HG03139 (cell line): Measurements from ENCODE around the gene FXYD2.
A peak's percentile ranks its signal among the peaks of the same experiment; 100 is the strongest.

ENCODE experiments used
- ATAC-seq: cut with Tn5 transposase; IDR thresholded peaks from one replicate; pipeline ENCODE4 v1.9.1; 2021; ENCODE audit not compliant: unreplicated experiment

The FXYD2 gene

GRCh38 chr11:117859061-117859460 lies 34.5 kb upstream of the FXYD2 start:
- no peak for ATAC-seq

GRCh38 chr11:117857734-117858414 lies 33.3 kb upstream of the FXYD2 start:
- ATAC-seq = no peak

GRCh38 chr11:117855912-117856651 lies 31.5 kb upstream of the FXYD2 start:
- ATAC-seq = no peak

DNA sequence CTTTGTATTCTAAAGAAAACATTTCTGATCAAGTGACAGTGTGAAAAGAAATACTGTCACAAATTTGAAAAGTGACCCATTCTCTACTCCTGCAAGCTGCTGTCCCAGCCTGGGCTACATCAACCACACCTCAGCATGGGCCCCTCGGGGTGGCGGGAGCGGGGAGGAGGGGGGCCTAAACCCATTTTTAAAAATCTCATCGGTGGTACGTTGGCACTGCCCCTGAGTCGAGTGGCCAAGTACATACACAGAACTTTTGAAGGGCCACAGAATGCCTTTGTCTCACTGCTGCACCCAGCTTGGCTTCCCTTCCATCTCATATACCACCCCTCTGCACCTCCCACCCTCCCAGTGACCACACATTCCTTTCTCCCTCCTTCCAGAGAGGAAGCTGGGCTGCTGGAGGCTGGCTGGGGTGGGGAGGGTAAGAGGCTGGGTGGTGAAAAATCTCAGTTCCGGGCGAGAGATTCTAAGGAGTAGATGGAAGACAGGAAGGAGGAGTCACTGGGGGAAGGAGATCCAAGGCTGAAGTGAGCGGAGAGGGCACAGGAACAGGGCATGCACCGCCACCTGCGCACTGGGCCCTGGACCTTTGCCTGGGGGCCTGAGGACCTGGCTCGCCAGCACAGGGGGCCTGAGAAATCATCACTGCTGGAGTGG lies 30.8 kb upstream of the FXYD2 start:
- ATAC-seq = no peak

DNA sequence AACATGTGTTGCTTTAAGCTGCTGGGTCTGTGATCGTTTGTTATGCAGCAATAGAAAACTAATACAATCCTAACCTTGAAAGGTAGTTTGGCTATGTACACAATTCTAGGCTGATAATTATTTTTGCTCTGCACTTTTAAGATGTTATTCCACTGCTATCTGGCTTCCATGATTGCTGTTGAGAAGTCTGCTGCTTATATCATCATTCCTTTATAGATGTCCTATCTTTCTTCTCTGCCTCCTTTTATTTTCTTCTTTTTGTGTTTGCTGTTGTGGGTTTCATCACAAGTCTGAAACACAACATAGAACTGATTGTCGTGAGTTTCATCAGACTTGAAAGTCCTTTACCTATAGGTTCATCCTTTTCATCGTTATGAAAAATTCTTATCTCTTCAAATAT lies 27.8 kb upstream of the FXYD2 start:
- ATAC-seq = no peak

DNA sequence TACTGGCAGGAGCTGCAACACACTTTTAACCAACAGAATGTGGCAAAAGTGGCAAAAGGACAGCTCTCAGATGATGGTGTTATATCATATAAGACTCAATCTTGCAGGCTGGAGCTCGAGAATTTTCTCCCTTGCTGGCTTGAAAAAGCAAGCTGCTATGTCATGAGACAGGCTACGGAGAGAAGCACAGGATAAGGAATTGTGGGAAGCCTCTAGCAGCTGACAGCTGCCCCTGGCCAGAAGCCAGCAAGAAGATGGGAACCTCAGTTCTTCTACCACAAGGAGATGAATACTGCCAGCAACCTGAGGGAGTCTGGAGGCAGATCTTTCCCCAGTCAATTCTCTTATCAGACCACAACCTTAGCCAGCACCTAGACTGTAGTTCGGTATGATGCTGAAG lies 27.3 kb upstream of the FXYD2 start:
- no peak for ATAC-seq

DNA sequence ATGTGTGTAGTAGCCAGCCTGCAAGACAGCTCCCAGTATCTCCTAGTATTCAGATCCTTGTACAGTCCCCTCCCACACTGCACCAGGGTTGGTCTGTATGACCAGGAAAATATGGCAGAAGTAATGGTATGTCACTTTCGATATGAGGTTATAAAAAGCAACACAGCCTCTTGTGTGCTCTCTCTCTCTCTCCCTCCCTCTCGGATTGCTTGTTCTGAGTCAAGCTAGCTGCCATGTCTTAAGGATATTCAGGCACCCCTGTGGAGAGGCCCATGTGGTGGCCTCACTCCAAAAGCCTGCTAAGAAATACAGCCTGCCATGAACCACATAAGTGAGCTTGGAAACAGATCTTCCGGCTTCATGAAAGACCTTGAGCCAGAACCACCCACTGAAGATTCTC lies 26.6 kb upstream of the FXYD2 start:
- ATAC-seq = no peak

DNA sequence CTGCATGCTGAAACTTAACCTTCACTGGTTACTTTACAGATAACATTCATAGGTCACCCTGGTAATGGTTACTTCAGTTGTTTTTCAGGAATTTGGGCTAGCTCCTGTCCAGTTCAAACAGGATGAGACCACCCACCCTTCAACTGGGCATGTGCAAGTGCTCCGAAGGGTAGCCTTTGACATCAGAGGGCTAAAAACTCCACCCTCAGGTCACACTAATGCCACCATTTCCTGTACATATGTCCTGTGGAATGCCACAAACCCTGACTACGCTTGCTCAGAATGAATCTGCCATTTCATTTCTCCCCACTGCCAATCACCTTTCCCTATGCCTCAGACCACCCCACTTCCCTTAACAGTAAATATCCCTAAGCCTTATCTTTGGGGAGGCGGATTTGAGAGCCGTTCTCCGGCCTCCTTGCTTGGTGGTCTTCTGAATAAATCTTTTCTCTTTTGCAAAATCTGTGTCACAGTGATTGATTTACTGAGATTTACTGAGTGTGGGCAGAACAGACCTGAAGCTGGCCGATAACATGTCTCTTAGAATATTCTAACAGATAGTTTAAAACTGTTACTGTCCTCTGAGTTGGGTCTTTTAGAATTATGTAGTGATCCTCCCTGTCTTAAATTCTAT lies 25.4 kb upstream of the FXYD2 start:
- no peak for ATAC-seq

- ATAC-seq = peak; percentile 67
Observed at GRCh38 chr11:117843666-117844484, 19.3 kb upstream of the FXYD2 start.

DNA sequence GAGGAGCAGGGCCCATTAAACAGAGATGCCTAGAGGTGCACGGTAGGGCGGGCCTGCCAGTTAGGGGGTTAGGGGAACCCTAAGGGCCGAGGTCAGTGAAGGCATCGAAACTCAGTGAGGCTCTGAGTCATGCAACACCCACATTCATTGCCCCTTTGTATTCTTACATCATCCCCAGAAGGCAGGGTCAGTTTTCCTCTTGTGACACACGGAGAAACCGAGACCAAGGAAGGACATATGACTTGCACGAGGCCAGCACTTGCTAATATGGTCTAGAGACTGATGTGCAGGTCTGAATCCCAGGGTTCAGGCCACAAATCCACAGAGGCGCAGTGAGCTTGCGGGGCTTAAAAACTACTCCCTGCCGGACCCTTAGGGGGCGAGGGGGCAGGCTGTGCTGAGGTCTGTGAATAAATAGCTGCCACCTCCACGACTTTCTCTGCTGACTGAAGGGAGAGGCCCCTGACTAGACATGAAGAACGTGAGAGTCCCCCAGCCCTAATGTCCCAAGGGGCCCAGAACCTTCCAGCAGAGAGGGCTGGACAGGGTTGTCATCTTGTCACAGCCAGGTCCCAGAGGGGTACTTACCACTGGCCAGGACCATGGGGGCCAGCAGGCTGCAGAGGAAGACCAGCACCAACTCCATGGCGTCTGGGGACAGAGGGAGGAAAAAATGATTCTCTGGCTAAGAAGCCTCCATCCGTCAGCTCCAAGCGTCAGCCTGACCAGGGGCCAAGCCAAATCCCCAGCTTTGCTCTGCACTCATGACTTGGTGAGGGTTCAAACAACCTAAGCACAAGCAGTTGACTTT lies 17.8 kb upstream of the FXYD2 start:
- no peak for ATAC-seq

DNA sequence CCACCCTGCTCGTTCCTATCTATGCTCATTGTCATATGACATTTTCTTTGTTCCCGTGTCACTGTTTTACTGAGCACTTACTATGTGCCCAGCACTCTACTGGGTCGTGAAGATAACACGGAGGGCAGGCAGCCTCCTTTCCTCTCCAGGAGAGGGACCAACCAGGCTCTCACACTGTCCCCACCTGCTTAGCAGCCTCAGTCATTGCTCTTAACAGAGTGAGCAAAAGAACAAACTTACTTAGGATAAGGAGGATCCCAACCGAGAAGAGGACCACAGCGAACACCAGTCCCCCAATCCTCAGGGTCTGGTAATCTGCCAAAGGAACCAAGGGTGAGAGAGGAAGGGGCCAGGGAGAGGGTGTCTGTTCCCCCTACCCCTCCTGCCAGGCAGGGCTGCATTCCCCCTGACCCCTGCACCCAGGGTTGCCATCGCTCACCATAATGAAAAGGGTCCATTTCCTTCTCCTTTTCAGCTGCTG lies 17.0 kb upstream of the FXYD2 start:
- ATAC-seq = no peak

DNA sequence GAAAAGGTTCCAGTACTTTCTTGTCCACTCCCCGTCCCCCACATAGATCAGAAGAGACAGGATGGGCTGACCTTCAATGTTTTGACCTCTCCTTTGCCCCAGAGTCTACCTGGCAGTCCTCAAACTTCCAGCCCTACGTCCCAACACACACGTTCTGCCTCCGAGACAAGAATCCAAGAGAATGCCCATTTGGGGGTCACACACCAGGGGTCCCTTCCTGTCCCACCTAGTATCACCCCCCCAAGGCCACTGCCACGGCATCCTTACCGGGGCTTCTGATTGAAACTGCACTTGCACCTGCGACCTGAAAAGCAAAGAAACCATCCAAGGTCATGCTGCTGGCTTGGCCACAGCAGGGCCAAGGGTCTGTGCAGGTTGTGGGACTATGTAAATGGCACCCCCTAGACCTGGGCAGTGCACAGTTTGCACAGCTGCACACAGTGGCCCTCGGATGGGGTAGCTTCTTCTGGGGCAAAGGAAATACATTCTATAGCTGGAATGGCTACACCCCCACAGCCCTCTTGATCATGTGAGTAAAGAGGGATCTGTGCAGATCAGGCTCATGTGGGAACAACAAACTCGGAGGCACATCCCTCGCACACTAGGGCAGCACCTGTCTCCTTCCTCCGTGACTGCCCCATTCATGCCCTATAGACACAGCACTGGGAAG lies 16.5 kb upstream of the FXYD2 start:
- no peak for ATAC-seq

DNA sequence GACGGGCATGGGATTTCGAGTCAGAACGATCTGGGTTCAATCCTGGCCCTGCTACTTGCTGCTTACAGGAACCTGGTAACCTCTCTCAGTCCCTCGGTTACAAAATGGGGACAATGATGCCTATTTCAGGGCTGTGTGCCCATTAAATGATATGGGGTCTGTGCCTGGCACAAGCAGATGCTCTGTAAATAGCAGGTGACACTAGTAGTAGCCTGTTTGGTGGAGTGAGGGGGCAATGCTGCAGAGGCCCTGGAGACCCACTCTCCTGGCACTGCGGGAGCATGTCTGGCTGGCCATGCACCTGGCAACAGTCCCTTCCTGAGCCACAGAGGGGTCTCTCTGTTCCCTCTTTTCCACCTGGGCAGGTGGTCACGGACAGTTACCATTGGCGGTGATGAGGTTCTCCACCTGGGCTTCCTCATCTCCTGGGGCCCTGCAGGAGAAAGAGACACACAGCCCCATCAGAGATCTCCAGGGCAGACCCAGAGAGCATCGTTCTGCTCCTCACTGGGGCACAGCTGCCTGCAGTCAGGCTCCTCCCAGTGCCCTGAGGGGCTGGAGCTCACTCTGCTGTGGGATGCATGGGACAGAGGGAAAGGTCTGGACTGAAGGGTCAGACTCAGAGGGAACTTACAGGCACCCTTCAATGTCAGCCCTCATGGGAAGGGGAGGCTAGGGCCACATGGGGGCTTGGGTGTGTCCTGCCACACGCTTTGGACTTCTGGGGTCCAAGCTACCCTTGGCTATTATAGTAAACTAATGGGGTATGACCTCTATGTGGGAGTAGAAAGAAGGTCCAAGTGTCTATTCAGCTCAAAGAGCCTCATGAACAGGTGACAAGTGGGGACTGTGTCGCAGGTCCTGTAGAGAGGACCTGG lies 15.6 kb upstream of the FXYD2 start:
- ATAC-seq = no peak

- ATAC-seq = no peak
Observed at GRCh38 chr11:117839380-117839881, 14.9 kb upstream of the FXYD2 start.

- no peak for ATAC-seq
Observed at GRCh38 chr11:117838901-117839300, 14.4 kb upstream of the FXYD2 start.

DNA sequence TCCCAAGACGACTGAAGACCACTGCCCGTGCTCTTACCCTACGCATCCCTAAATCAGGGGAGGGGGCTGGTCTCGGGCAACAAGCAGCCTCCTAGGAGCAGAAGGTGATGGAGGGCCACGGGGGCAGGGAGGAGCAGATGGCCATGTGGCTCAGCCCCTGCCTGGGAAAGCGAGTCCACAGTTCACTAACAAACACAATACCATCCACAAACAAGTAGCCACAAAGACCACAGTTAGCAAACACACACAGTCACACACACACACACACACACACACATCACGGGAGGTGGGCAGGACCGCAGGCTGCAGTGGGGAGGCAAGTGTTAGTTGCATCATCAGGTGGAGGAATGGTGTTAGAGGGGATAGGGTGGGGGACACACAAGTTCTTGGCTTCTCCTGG lies 13.2 kb upstream of the FXYD2 start:
- ATAC-seq = no peak

DNA sequence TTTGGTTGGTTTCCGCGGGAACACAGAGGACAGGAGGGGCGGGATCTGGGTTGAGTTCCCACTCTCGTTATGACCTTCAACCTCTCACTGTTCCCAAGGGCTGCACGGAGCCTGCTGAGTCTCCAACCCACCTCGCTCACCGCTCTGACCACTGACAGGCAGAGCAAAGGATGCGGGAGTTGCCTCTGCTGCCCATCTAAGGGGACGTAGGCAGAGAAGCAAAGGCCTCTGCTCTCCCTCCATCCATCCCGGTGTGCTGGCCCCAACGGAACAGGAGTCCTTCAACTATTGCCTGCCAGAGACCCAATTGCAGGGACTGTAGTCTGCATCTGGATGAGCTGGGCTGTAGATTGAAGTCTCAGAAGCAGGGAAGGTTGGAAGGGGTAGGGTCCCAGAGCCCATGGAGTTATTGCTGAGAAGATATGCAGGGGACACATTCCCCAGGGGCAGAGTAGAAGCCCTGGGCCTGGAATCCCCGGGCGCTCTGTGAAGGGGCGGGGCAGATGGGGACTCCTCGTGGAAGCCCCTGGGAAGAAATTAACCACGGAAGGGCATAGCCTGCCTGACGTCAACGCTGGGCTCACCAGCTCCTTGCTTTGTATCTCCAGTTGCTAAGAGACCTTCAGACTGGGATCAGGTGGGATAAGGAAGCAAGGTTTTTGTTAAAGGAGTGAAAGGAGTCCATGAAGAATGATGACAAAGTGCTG lies 12.7 kb upstream of the FXYD2 start:
- no peak for ATAC-seq
